ENCODE measurements around the gene ZMYND11.

ZMYND11 gene

GRCh38 chr10:132946-133898 lies 2.0 kb upstream of the ZMYND11 start:
- no peak for TF ChIP-seq CTCF (IDR thresholded peaks at IDR 0.05; ENCODE audit: low read depth, low read length)
- peak overlapping the region; percentile 76 for H3K4me3 ChIP-seq (ENCODE audit: low read depth, low read length)

- peak overlapping the region; percentile 76 for H3K4me3 ChIP-seq (ENCODE audit: low read depth, low read length)
- TF ChIP-seq CTCF (IDR thresholded peaks at IDR 0.05; ENCODE audit: low read depth, low read length): no peak
These were observed 766 bp upstream of the ZMYND11 start for GRCh38 chr10:134247-135131.

- no peak for TF ChIP-seq CTCF (IDR thresholded peaks at IDR 0.05; ENCODE audit: low read depth, low read length)
- H3K4me3 ChIP-seq (ENCODE audit: low read depth, low read length): peak overlapping the region; percentile 76
These were observed 578 bp downstream of the ZMYND11 start for GRCh38 chr10:135601-136464.

- no peak for TF ChIP-seq CTCF (IDR thresholded peaks at IDR 0.05; ENCODE audit: low read depth, low read length)
- H3K4me3 ChIP-seq (ENCODE audit: low read depth, low read length): peak overlapping the region; percentile 76
These were observed 1.2 kb downstream of the ZMYND11 start for GRCh38 chr10:136465-136762.

- H3K4me3 ChIP-seq (ENCODE audit: low read depth, low read length): peak overlapping the region; percentile 76
- peak; percentile 49 for TF ChIP-seq CTCF (IDR thresholded peaks at IDR 0.05; ENCODE audit: low read depth, low read length)
These were observed 1.8 kb downstream of the ZMYND11 start for GRCh38 chr10:137031-137430.

- no peak for TF ChIP-seq CTCF (IDR thresholded peaks at IDR 0.05; ENCODE audit: low read depth, low read length)
- no peak overlapping the region for H3K4me3 ChIP-seq (ENCODE audit: low read depth, low read length)
These were observed 2.4 kb downstream of the ZMYND11 start for GRCh38 chr10:137606-138005.

All from WI38 (cell line).